Left lung (tissue), 10 donors: ENCODE measurements around the gene KCNAB2. TPM values are rescaled to one million over a fixed set of nuclear protein-coding genes. Genes with fewer than 3 reads are reported as not detected.

ENCODE experiments used
- ATAC-seq: fragments of 200-7000 bp; cut with Tn5 transposase; one replicate; pipeline ENCODE4 v1.9.1; 2020; ENCODE audit warnings: moderate library complexity
- DNase-seq, 4 donors: peaks; one replicate each; pipeline ENCODE4 v3.0.0-alpha.2; 2013 to 2020
- H3K27ac ChIP-seq, 2 donors: fragments of 200-600 bp; sonication (generic) in 1 of 2; one replicate each; pipeline versions ENCODE4 v1.5.0 to v1.8.0; 2020 to 2021
- H3K27me3 ChIP-seq, 2 donors: fragments of 200-600 bp; sonication (generic) in 1 of 2; one replicate each; pipeline versions ENCODE4 v1.5.0 to v1.8.0; 2020 to 2021
- H3K36me3 ChIP-seq, 2 donors: fragments of 200-600 bp; sonication (generic) in 1 of 2; one replicate each; pipeline versions ENCODE4 v1.5.0 to v1.8.0; 2020 to 2021
- H3K4me1 ChIP-seq, 2 donors: fragments of 200-600 bp; one replicate each; pipeline ENCODE4 v1.8.0; 2021
- H3K4me3 ChIP-seq, 2 donors: fragments of 200-600 bp; sonication (generic) in 1 of 2; one replicate each; pipeline versions ENCODE4 v1.5.0 to v1.8.0; 2020 to 2021; ENCODE audit warnings: mild to moderate bottlenecking in 1 of 2
- H3K9me3 ChIP-seq, 2 donors: fragments of 200-600 bp; sonication (generic) in 1 of 2; one replicate each; pipeline versions ENCODE4 v1.5.0 to v1.8.0; 2020 to 2021
- intact Hi-C, 2 donors: fragments of 100-400 bp; cut with DNase I; formaldehyde crosslinking; loops; one replicate each; pipeline versions ENCODE4 v1.11.2 to v1.14.2; 2022
- polyA plus RNA-seq, 6 donors: library from polyadenylated mRNA; unstranded; fragments of 120-200 nt; gene quantifications; one replicate each; pipeline ENCODE4 v1.2.1, GENCODE V29; 2013; ENCODE audit not compliant: insufficient read length in 6 of 6
- total RNA-seq, 2 donors: library from RNA; stranded (reverse); fragmentation: NEBNext Ultra II Directional; extraction: Animal tissue kit (Norgen Biotek cat#: 25700); gene quantifications; one replicate each; pipeline ENCODE4 v1.2.1, GENCODE V29; 2021
- TF ChIP-seq, protein P1 (sequence below), 2 donors: fragments of 200-600 bp; sonication (generic) in 1 of 2; IDR thresholded peaks; one replicate each; pipeline versions ENCODE4 v1.5.0 to v1.8.0; 2021; ENCODE audit warnings: antibody characterized with exemption in 2 of 2
- donor health status: DM: no; HTN: yes; CAD: no.
- donor health status: DM: no; HTN: no; CAD: no.

Gene KCNAB2
- total and polyA plus RNA-seq, 8 donors, result 5.6 to 82.5 (median 6.7) TPM

DNA sequence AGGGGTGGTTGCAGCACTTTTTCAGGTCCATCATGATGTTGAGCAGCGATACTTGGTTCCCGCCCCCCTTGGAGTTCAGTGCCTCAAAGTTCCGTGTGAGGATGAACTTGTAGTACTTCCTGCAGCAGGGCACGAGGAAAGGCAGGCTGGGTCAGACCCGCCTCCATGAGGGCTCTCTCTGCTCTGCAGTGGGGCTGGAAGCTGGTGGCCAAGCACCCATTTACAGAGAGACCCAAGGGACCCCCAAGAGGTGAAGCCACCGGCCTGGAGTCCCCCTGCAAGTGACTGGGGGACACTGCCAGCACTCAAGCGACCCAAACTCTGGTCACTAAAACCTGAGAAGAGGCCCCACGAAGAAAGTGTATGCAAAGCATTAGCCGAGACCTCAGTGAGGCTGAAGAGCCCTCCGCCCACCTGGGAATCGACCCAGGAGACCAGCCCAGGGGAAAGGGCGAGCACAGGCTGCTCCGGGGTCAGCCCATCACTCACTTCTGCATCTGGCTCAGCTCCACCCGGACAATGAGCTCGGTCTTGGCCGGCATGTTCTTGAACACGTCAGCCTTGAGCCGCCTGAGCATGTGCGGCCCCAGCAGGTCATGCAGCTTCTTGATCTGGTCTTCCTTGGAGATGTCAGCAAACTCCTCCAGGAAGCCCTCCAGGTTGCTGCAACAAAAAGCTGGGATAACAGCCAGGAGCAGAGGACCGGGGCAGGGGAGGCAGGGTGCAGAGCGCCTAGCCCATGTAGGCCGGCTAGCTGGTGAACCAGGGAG is 89.2 kb downstream of the KCNAB2 start:
- no peaks in the 10 kb centered on the region for H3K4me1 ChIP-seq
- H3K27ac ChIP-seq, result no peak overlapping the region
- no peak overlapping the region for H3K4me3 ChIP-seq
- DNase-seq (peak in 1 of 4 donors; percentile 54), ATAC-seq (no peak)
- no peaks in the 10 kb centered on the region for H3K36me3 ChIP-seq
- H3K9me3 ChIP-seq, result peaks cover 0 to 11% of the 10 kb centered on the region in 2 donors
- intact Hi-C loops, result no loop called here
- peaks cover 0 to 26% of the 10 kb centered on the region in 2 donors for H3K27me3 ChIP-seq
- TF ChIP-seq, protein P1, sequence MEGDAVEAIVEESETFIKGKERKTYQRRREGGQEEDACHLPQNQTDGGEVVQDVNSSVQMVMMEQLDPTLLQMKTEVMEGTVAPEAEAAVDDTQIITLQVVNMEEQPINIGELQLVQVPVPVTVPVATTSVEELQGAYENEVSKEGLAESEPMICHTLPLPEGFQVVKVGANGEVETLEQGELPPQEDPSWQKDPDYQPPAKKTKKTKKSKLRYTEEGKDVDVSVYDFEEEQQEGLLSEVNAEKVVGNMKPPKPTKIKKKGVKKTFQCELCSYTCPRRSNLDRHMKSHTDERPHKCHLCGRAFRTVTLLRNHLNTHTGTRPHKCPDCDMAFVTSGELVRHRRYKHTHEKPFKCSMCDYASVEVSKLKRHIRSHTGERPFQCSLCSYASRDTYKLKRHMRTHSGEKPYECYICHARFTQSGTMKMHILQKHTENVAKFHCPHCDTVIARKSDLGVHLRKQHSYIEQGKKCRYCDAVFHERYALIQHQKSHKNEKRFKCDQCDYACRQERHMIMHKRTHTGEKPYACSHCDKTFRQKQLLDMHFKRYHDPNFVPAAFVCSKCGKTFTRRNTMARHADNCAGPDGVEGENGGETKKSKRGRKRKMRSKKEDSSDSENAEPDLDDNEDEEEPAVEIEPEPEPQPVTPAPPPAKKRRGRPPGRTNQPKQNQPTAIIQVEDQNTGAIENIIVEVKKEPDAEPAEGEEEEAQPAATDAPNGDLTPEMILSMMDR (IDR thresholded peaks at IDR 0.05), result no peak

DNA sequence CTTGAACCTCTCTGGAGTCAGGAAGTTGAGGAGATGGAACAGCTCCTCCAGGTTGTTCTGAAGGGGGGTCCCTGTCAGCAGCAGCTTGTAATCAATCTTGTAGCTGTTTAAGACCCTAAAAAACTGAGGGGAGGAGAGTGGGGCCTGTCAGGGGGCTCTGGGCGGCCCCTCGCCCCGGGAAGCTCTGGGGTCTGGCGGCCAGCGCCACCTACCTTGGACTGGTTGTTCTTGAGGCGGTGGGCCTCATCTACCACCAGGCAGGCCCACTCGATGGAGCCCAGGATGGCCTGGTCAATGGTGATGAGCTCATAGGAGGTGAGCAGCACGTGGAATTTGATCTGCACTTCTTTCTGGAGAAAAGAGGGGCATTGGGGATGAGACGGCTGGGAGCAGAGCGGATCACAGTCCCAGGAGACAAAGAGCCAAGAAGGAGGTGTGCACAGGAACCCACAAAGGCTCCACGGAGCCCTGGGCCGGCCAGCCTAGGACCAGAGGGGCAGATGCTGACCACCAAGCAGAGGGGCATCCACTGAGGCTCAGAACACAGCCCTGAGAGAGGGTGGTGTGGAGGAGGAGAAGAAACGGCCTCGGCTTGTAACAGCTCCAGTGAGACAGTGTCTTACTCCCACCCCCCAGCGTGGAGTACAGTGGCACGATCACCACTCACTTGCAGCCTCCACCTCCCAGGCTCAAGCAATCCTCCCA is 91.0 kb downstream of the KCNAB2 start:
- Histone ChIP-seq H3K4me3 (no peak overlapping the region), H3K9me3 (peaks cover 0 to 8% of the 10 kb centered on the region in 2 donors), H3K27ac (no peak overlapping the region), H3K36me3 (no peaks in the 10 kb centered on the region), H3K27me3 (peaks cover 0 to 26% of the 10 kb centered on the region in 2 donors), H3K4me1 (no peaks in the 10 kb centered on the region)
- no peak for ATAC-seq
- intact Hi-C loops, result no loop called here
- TF ChIP-seq, protein P1 (IDR thresholded peaks at IDR 0.05), result no peak
- DNase-seq, result peak in 1 of 4 donors; percentile 46

DNA sequence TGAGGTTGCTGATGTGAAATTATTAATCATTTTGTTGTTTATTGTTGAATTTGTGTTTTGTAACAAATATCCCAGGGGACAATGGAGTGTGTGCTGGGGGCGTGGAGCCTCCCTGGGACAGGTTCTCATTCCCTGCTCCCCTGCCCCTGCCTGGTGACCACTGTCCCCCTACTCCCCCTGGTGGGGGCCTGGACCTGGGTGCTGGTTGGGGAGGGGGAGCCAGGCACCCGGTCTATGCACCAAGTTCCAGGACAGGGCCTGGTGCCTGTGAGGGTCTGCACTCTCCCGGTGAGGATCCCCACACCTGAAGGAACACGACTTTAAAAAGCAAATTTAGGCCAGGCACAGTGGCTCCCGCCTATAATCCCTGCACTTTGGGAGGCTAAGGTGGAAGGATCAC is 92.1 kb downstream of the KCNAB2 start:
- TF ChIP-seq, protein P1 (IDR thresholded peaks at IDR 0.05), result no peak
- DNase-seq (peak in 1 of 4 donors; percentile 44), ATAC-seq (no peak)
- Histone ChIP-seq H3K4me1 (no peaks in the 10 kb centered on the region), H3K27ac (no peak overlapping the region), H3K27me3 (peaks cover 0 to 26% of the 10 kb centered on the region in 2 donors), H3K9me3 (no peaks in the 10 kb centered on the region), H3K36me3 (no peaks in the 10 kb centered on the region), H3K4me3 (no peak overlapping the region)
- intact Hi-C loops, result no loop called here

DNA sequence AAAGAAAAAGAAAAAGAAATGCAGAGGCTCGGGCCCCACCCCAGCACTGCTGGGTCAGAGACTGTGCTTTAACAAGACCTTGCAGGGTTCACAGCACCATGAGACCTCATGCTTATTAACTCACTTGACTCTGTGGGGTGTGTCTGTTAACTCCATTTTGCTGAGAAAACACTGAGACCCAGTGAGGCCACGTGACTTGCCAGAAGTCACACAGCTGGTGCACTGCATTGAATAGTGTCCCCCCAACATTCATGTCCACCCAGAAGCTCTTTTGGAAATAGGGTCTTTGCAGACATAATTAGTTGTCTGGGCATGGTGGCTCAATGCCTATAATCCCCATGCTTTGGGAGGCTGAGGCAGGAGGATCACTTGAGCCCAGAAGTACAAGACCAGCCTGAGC is 94.7 kb downstream of the KCNAB2 start:
- H3K4me3 ChIP-seq, result no peak overlapping the region
- no peaks in the 10 kb centered on the region for H3K36me3 ChIP-seq
- DNase-seq, result peak in 1 of 4 donors; percentile 16
- TF ChIP-seq, protein P1 (IDR thresholded peaks at IDR 0.05), result no peak
- no peaks in the 10 kb centered on the region for H3K9me3 ChIP-seq
- peaks cover 0 to 35% of the 10 kb centered on the region in 2 donors for H3K27me3 ChIP-seq
- no peaks in the 10 kb centered on the region for H3K4me1 ChIP-seq
- intact Hi-C loops, result no loop called here
- no peak overlapping the region for H3K27ac ChIP-seq
- no peak for ATAC-seq

DNA sequence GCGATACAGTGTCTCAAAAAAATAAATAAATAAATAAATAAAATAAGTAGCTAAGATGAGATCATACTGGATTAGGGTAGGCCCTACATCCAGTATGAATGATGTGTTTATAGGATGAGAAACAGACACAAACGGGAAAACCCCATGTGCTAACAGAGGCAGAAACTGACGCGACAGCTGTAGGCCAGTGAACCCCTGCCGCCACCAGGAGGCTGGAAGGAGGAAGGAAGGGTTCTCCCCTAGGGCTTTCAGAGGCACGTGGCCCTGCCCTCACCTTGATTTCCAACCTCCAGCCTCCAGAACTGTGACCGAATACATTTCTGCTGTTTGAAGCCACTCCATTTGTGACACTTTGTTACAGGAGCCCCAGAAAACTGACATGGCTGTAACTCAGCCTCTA is 95.9 kb downstream of the KCNAB2 start:
- ATAC-seq (no peak), DNase-seq (peak in 1 of 4 donors; percentile 5)
- Histone ChIP-seq H3K4me3 (no peak overlapping the region), H3K27me3 (peaks cover 0 to 35% of the 10 kb centered on the region in 2 donors), H3K4me1 (no peaks in the 10 kb centered on the region), H3K9me3 (no peaks in the 10 kb centered on the region), H3K27ac (no peak overlapping the region), H3K36me3 (no peaks in the 10 kb centered on the region)
- TF ChIP-seq, protein P1 (IDR thresholded peaks at IDR 0.05), result no peak
- intact Hi-C loops, result no loop called here
